Fibroblast of mammary gland (primary cell): ENCODE data around the gene SPATA19.

Experiments
- DNase-seq: peaks from one replicate; pipeline ENCODE4 v3.0.0-alpha.2; 2010; ENCODE audit warnings: low read depth
- H3K4me3 ChIP-seq: 2 replicates; pipeline ENCODE4 v1.5.1; 2011; ENCODE audit warnings: low read depth, mild to moderate bottlenecking, low read length, moderate library complexity; ENCODE audit not compliant: control insufficient read depth
- CTCF ChIP-seq: conservative IDR thresholded peaks from 2 replicates; pipeline ENCODE4 v1.5.1; 2011; ENCODE audit warnings: low read depth, low read length, inconsistent platforms; ENCODE audit not compliant: control insufficient read depth, insufficient read depth

Gene SPATA19

GRCh38 chr11:133819114-133819513, 26.2 kb downstream of the SPATA19 start:
- no peak overlapping the region for H3K4me3 ChIP-seq
- DNase-seq, result no peak
- no peak for TF ChIP-seq CTCF

GRCh38 chr11:133818302-133818701, 27.0 kb downstream of the SPATA19 start:
- H3K4me3 ChIP-seq, result no peak overlapping the region
- no peak for TF ChIP-seq CTCF
- no peak for DNase-seq

GRCh38 chr11:133817449-133817848, 27.9 kb downstream of the SPATA19 start:
- no peak for DNase-seq
- no peak overlapping the region for H3K4me3 ChIP-seq
- no peak for TF ChIP-seq CTCF

- no peak overlapping the region for H3K4me3 ChIP-seq
- no peak for TF ChIP-seq CTCF
- no peak for DNase-seq
Measured at GRCh38 chr11:133816146-133816870, 29.0 kb downstream of the SPATA19 start.

- no peak for DNase-seq
- no peak overlapping the region for H3K4me3 ChIP-seq
- TF ChIP-seq CTCF, result no peak
Measured at GRCh38 chr11:133815636-133816035, 29.7 kb downstream of the SPATA19 start.

GRCh38 chr11:133814588-133815100, 30.7 kb downstream of the SPATA19 start:
- H3K4me3 ChIP-seq, result no peak overlapping the region
- TF ChIP-seq CTCF, result no peak
- DNase-seq, result no peak
